ENCODE data around the gene TRMO.

- TF ChIP-seq CTCF (IDR thresholded peaks at IDR 0.05) (no peak), POLR2AphosphoS5 (IDR thresholded peaks at IDR 0.05; ENCODE audit: low read depth, low read length) (no peak), SIN3A (IDR thresholded peaks at IDR 0.05; ENCODE audit: borderline replicate concordance, insufficient read depth, low read depth, low read length) (no peak), REST (IDR thresholded peaks at IDR 0.05; ENCODE audit: insufficient read depth in 1 of 2, low read depth in 2 of 2, low read length in 1 of 2) (no peak), TCF7L2 (IDR thresholded peaks at IDR 0.05; ENCODE audit: low read depth, low read length) (no peak)
Observed at GRCh38 chr9:97936998-97937397, 14.7 kb upstream of the TRMO start.

Data from Panc1 (cell line).